Activated CD8-positive, alpha-beta memory T cell treated with anti-CD3 and anti-CD28 coated beads for 24 hours (primary cell): ENCODE results near the gene GADD45GIP1.
"Not testable (repeated sequence)": the region's sequence is repeated elsewhere in the genome, so short reads cannot be mapped to it uniquely, and the experiment has no call there.

ENCODE experiments used
- DNase-seq: peaks from one replicate; pipeline ENCODE4 v3.0.0-alpha.2; 2020

Gene GADD45GIP1

GRCh38 chr19:12937927-12938778, 18.9 kb downstream of the GADD45GIP1 start, which contains the start of gene CALR:
TSS of gene CALR (plus strand) at chr19:12938609. CDS start at chr19:12938680, 71 bp downstream.
- DNase-seq = peak; percentile 100

GRCh38 chr19:12937093-12937926, 19.7 kb downstream of the GADD45GIP1 start:
- DNase-seq = peak; percentile 73

- DNase-seq = no peak
Measured at GRCh38 chr19:12936582-12936981, 20.4 kb downstream of the GADD45GIP1 start.

GRCh38 chr19:12935071-12935470, 22.0 kb downstream of the GADD45GIP1 start:
- DNase-seq = no peak

GRCh38 chr19:12933287-12934072, 23.5 kb downstream of the GADD45GIP1 start, which contains the start of gene FARSA:
TSS of gene FARSA (minus strand) at chr19:12933711. CDS start at chr19:12933696, 15 bp downstream.
- DNase-seq = peak; percentile 92

GRCh38 chr19:12932392-12933286, 24.4 kb downstream of the GADD45GIP1 start:
- no peak for DNase-seq

- no peak for DNase-seq
Measured at GRCh38 chr19:12930002-12930645, 26.9 kb downstream of the GADD45GIP1 start.

GRCh38 chr19:12924621-12925310, 32.3 kb downstream of the GADD45GIP1 start:
- no peak for DNase-seq

GRCh38 chr19:12922959-12923358, 34.1 kb downstream of the GADD45GIP1 start:
- DNase-seq = no peak

GRCh38 chr19:12921047-12921446, 36.0 kb downstream of the GADD45GIP1 start:
- no peak for DNase-seq

- DNase-seq = no peak
Measured at GRCh38 chr19:12918253-12918652, 38.8 kb downstream of the GADD45GIP1 start.

GRCh38 chr19:12915860-12916259, 41.2 kb downstream of the GADD45GIP1 start:
- not testable (repeated sequence) for DNase-seq

- DNase-seq = peak; percentile 75
Measured at GRCh38 chr19:12913851-12914690, 43.0 kb downstream of the GADD45GIP1 start.

GRCh38 chr19:12913011-12913561, 43.9 kb downstream of the GADD45GIP1 start:
- DNase-seq = no peak

- DNase-seq = no peak
Measured at GRCh38 chr19:12912571-12912970, 44.5 kb downstream of the GADD45GIP1 start.

- DNase-seq = no peak
Measured at GRCh38 chr19:12907166-12907565, 49.9 kb downstream of the GADD45GIP1 start.
